ENCODE results near the gene ASPHD2. TPM values are rescaled to one million over a fixed set of nuclear protein-coding genes. Genes with fewer than 3 reads are reported as not detected.

The ASPHD2 gene
- total RNA-seq, 1 donor from 2014 or later: 14.1 TPM

DNA sequence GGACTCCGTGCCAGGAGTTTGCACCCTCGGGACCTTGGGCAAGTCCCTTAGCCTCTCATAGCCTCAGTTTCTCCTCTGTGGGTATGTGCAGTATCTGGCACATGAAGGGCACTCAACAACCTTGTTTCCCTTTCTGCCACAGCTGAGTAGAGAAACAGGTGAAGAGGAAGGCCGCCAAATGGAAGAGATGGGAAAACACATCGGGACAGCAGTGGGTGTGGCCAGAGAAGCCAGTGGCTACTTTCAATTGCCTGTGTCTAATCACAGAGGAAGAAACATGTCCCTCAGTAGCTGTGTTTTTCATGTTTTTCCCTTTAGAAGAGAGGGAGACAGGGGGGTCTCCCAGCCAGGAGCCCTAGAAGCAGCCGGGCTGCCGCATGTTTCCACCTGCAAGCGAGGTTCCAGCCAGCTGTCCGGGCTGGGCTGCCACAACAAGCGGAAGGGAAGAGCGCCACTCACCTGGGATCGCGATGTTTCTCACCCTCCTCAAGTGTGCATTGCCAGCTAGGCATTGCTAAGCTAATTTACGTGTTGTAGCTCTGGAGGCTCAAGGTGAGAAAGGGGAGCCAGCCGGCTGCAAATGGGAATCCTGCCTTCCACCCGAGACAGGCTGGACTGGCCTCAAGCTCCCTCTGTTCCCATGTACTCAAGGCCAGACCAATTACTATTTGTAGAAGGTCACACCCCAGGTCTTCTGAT is 16.7 kb downstream of the ASPHD2 start:
- intact Hi-C loops (cut with micrococcal nuclease): no loop called here

DNA sequence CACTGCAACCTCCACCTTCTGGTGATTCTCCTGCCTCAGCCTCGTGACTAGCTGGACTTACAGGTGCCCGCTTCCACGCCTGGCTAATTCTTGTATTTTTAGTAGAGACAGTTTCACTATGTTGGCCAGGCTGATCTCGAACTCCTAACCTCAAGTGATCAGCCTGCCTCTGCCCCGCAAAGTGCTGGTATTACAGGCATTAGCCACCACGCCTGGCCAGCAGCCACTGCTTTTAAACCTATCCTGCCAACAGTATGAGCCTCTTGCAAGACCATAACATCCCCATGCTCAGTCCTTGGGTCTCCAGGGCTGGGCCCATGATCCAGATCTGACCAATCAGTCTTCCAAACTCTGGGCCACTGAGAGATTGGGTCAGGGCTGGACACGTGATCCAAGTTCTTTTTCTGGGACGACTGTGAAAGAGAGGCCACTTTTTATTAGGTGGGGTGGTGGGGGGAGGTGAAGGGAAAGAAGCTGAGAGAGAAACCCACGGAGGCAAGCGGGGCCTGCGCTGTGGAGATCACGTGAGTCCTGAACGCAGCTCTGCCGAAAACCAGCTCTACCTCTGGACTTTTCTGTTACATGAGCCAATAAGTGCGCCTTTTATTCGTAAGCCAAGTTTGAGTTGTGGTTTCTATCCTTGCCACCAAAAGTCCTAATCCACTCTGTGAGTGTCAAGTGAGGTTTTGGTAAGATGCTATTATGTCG is 17.9 kb downstream of the ASPHD2 start:
- intact Hi-C loops (cut with micrococcal nuclease): no loop called here

DNA sequence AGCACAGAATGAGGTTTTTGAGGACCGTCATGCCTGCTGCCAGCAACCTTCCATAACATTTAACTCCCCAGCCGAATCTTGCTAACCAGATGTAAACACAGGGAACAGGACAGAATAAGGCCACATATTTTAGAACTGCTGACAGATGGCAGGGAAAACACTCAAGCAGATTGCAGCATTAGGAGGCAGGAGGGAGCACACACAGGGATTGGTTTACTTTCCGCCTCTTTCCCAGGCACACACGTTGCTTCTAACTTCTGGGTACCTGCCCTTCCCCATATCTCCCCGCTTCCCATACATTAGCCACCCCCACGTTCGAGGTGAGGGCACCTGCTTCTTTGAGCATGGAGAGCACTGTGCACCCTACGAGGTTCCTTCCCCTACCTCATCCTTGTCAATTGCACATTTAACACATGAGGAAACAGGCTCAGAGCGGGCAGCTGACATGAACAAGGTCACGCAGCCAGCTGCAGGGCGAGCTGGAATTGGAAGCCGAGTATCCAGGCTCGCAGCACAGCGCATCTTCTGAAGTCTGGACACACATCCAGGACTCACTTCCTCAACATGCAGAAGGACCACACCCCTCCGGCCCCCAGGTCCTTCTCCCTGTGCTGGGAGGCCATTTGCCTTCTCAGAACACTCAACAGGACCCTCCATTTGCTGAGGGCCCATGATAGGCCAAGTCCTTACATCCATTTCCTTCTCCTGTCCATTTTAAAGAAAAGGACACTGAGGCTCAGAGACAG is 18.7 kb downstream of the ASPHD2 start:
- intact Hi-C loops (cut with micrococcal nuclease): no loop called here

- intact Hi-C loops (cut with micrococcal nuclease): no loop called here
Measured at GRCh38 chr22:26448334-26448733, 19.3 kb downstream of the ASPHD2 start.

- intact Hi-C loops (cut with micrococcal nuclease): no loop called here
Measured at GRCh38 chr22:26448941-26449340, 19.9 kb downstream of the ASPHD2 start.

DNA sequence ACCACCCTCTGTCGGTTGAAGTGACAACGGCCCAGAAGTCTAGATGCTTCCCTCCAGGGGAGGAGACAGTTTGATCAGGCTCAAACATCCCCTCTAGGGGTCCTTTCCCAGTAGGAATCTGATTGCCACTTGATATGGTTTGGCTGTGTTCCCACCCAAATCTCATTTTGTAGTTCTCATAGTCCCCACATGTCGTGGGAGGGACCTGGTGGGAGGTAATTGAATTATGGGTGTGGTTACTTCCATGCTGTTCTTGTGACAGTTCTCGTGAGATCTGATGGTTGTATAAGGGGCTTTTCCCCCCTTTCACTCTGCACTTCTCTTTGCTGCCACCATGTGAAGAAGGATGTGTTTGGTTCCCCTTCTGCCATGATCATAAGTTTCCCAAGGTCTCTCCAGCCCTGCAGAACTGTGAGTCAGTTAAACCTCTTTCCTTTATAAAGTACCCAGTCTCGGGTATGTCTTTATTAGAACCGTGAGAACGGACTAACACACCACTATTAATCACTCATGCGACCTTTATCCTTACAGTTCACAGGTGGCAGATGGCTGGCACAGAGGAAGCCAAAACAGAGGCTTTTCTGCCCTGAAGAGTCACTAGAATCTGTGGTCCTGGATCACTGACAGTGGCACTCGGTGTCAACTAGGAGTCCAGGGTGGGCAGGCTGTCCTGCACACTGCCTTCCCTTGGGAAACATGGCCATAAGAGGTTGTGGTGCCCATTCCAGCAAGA is 21.6 kb downstream of the ASPHD2 start:
- intact Hi-C loops (cut with micrococcal nuclease): no loop called here

DNA sequence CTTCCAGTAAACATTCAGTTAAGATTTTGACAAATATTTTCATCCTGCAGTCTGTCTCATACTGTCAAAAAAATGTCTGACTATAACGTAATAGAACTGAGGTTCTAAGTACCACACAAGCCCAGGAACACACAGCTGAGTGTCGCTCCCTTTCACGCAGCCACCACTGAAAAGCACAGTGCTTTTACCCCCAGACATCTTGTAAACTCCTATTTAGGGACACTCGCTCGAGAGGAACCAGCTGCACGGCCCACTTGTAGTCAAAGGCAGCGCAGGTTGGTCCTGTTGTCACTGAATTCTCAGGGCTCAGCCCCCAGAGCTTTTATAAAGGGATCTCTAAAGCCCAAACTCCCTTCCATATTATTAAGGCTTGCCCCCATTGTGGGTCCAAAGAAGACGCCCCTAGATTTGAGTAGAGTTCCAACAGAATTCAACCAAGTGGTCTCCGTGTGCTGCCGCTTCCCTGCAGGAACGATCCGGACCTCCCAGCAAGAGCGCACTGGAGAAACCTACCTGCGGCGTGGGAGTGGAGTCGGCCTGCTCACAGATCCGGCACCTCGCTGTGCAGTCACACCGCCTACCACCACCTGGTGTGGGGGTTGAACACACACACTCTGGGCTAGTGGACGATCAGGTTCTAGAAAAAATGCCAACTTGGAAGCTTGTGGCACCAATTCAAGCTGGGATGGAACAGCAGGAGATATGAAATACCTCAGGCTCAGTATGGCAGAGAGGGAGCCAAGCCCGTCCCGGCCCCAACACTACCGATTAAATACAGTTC is 23.4 kb downstream of the ASPHD2 start:
- intact Hi-C loops (cut with micrococcal nuclease): no loop called here

GRCh38 chr22:26453216-26453615 is 24.2 kb downstream of the ASPHD2 start:
- intact Hi-C loops (cut with micrococcal nuclease): no loop called here

GRCh38 chr22:26453812-26454500 is 24.9 kb downstream of the ASPHD2 start:
- intact Hi-C loops (cut with micrococcal nuclease): no loop called here

GRCh38 chr22:26457661-26458272 is 28.7 kb downstream of the ASPHD2 start:
- intact Hi-C loops (cut with micrococcal nuclease): loop anchor here (2.0 kb wide), 1 partner anchor 27 kb away; no protein-coding TSS in a partner anchor

DNA sequence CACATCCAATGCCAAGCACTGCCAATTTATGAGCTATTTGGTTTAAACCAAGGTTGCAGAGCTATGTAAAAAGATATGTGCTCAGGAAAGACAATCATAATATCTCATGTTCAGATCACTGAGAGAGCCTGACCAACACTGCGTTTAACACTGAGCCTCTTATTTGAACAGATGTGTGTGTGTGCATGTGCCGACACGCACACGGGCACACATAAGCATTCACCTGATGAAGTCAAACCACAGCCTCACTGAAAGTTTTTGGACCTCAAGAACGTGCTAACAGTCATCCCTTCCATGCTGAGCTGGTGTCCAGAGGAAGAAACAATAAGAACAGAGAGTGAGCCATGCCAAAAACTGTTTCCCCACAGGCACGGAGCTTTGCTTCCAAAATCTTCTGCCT is 31.1 kb downstream of the ASPHD2 start:
- intact Hi-C loops (cut with micrococcal nuclease): no loop called here

DNA sequence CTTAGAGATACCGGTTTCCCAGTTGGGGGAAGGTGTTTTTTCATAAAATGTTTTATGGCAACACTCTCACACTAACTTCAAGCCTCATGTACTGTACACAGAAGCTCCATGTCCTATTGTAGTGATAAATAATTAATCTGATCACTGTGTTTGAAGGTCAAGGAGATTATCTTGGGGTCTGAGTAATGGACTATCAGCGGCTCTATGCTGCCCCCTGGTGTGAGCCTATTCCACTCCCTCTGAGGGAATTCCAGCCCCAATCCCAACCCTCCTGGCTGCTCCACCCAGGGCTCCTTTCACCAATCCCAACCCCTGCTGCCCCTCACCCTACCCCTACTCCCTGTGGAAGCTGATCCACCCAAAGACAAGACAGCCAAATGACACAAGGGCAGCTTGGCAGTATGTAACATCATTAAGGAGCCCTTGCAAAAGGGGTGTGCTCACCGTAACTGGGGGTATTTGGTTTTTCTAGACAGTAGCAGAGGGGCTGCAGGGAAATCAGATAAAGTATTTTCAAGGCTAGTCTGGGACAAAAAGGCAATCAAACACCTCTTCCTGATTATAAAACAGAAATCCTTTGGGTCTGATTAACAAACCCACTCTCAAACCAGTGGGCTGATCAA is 32.2 kb downstream of the ASPHD2 start:
- intact Hi-C loops (cut with micrococcal nuclease): loop anchor here (1.0 kb wide), 2 partner anchors 63 to 97 kb away; no protein-coding TSS in a partner anchor

DNA sequence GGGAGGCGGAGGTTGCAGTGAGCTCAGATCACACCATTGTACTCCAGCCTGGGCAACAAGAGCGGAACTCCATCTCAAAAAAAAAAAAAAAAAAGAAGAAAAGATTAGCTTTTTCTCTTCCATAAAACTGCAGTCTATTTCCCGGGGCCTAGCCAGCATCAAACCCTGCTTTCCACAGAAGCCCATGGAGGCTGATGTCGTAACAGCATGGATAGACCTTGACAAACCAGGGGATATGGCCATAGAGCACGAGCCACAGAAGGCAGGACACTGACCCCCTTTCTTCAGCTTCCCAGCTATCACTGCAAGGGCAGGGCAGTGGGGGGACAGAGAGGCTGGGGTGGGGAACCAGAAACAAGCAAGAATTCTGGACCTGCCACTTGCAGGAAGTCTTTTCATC is 33.0 kb downstream of the ASPHD2 start:
- intact Hi-C loops (cut with micrococcal nuclease): no loop called here

- intact Hi-C loops (cut with micrococcal nuclease): no loop called here
Measured at GRCh38 chr22:26462641-26463040, 33.6 kb downstream of the ASPHD2 start.

- intact Hi-C loops (cut with micrococcal nuclease): no loop called here
Measured at GRCh38 chr22:26463101-26463661, 34.1 kb downstream of the ASPHD2 start.

DNA sequence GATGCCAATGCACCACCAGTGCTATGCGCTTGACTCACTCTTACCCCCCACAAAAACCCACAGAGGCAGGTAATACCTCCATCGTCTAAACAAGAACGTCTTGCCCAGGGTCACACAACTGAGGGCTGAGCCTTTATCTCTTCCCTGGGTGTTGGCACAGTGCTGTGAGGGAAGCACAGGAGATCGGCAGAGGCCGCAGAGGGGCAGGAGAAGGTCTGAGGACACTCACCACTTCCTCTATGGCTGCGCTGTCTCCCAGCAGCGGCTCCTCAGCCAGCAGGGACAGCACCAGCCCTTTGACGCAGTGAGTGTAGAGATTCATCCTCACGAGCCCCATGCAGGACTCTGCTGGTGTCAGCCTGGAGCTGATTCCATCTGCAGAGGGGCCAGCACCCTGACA is 34.6 kb downstream of the ASPHD2 start:
- intact Hi-C loops (cut with micrococcal nuclease): no loop called here

GRCh38 chr22:26464312-26464711 is 35.3 kb downstream of the ASPHD2 start:
- intact Hi-C loops (cut with micrococcal nuclease): no loop called here

- intact Hi-C loops (cut with micrococcal nuclease): no loop called here
Measured at GRCh38 chr22:26466196-26466595, 37.1 kb downstream of the ASPHD2 start.

DNA sequence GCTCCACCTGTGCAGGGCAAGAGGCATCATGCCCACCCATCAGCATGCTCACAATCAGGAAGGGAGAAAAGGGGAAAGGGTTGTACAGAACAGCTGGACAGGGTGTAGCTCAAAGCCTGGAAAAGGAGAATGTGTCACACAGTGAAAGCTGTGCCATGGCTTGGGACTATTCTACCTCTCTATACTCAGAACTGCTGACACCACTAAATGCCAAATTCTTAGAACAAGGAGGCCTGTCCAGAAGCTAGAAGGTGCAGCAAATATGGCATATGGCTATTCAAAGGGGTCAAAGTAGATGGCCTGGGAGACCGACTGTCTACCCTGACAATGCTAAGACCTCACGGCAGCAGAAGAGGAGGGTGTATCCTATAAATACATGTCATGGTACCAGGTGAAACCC is 41.7 kb downstream of the ASPHD2 start:
- intact Hi-C loops (cut with micrococcal nuclease): no loop called here

Measured in T-helper 2 cell treated with Interferon-gamma antibody and Interleukin-4, amounts not matched to agents 100 ng/mL and 5 ng/mL, for 36 hours (primary cell).